HFF-Myc (cell line): Measurements from ENCODE around the gene OLIG1.

Experiments used
- DNase-seq: peaks from one replicate; pipeline ENCODE4 v3.0.0-alpha.2; 2011; ENCODE audit warnings: low read depth; ENCODE audit errors: extremely low read depth
- H3K4me3 ChIP-seq: replicated peaks from 2 replicates; pipeline ENCODE4 v1.5.1; 2011; ENCODE audit warnings: low read depth, mild to moderate bottlenecking, control low read depth, low read length
- TF ChIP-seq, protein P1 (sequence below): IDR thresholded peaks from 2 replicates; pipeline ENCODE4 v1.5.1; 2012; ENCODE audit warnings: mild to moderate bottlenecking, low read depth, low read length, control low read depth; ENCODE audit errors: missing control alignments

The OLIG1 gene

DNA sequence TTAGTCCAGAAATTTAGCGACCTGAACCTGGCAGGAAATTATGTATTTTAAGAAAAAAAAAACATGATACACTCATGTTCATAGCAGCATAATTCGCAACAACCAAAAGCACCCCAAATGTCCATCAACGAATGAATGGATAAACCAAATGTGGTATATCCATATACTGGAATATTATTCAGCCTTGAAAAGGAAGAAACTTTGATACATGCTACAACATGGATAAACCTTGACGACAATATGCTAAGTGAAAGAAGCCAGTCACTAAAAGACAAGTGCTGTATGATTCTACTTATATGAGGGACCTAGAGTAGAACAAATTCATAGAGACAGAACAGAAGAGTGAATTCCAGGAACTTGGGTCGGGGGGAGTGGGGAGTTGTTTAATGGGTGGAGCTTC, 698 bp upstream of the OLIG1 start:
- no peak for DNase-seq
- TF ChIP-seq, protein P1, sequence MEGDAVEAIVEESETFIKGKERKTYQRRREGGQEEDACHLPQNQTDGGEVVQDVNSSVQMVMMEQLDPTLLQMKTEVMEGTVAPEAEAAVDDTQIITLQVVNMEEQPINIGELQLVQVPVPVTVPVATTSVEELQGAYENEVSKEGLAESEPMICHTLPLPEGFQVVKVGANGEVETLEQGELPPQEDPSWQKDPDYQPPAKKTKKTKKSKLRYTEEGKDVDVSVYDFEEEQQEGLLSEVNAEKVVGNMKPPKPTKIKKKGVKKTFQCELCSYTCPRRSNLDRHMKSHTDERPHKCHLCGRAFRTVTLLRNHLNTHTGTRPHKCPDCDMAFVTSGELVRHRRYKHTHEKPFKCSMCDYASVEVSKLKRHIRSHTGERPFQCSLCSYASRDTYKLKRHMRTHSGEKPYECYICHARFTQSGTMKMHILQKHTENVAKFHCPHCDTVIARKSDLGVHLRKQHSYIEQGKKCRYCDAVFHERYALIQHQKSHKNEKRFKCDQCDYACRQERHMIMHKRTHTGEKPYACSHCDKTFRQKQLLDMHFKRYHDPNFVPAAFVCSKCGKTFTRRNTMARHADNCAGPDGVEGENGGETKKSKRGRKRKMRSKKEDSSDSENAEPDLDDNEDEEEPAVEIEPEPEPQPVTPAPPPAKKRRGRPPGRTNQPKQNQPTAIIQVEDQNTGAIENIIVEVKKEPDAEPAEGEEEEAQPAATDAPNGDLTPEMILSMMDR, result no peak
- no peak overlapping the region for H3K4me3 ChIP-seq

DNA sequence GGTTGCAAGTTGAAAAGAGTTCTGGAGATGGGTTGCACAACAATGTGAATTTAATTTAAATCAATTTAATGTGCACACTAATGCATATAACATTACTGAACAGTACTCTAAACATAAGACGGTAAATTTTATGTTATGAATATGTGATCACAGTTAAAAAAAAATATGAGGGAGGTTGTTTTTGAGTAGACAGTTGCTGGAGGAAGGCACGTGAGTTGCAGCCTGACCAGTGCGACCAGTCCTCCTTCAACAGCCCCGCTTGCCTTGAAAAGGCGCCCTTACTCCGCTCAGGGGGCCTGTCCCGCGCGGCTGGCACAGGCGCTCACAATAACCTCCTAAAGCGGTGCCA, 322 bp upstream of the OLIG1 start:
- DNase-seq, result no peak
- TF ChIP-seq, protein P1, result no peak
- H3K4me3 ChIP-seq, result no peak overlapping the region

DNA sequence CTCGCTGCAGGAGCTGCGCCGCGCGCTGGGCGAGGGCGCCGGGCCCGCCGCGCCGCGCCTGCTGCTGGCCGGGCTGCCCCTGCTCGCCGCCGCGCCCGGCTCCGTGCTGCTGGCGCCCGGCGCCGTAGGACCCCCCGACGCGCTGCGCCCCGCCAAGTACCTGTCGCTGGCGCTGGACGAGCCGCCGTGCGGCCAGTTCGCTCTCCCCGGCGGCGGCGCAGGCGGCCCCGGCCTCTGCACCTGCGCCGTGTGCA, 730 bp downstream of the OLIG1 start:
- TF ChIP-seq, protein P1, result no peak
- no peak overlapping the region for H3K4me3 ChIP-seq
- DNase-seq, result no peak

DNA sequence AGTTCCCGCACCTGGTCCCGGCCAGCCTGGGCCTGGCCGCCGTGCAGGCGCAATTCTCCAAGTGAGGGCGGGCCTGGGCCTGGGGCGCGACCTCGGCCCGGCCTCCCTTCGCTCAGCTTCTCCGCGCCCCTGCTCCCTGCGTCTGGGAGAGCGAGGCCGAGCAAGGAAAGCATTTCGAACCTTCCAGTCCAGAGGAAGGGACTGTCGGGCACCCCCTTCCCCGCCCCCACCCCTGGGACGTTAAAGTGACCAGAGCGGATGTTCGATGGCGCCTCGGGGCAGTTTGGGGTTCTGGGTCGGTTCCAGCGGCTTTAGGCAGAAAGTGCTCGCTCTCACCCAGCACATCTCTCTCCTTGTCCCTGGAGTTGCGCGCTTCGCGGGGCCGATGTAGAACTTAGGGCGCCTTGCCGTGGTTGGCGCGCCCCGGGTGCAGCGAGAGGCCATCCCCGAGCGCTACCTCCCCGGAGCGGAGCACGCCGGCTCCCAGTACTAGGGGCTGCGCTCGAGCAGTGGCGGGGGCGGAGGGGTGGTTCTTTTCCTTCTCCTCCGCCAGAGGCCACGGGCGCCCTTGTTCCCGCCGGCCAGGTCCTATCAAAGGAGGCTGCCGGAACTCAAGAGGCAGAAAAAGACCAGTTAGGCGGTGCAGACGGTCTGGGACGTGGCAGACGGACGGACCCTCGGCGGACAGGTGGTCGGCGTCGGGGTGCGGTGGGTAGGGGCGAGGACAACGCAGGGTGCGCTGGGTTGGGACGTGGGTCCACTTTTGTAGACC, 1.2 kb downstream of the OLIG1 start:
- DNase-seq, result no peak
- no peak overlapping the region for H3K4me3 ChIP-seq

DNA sequence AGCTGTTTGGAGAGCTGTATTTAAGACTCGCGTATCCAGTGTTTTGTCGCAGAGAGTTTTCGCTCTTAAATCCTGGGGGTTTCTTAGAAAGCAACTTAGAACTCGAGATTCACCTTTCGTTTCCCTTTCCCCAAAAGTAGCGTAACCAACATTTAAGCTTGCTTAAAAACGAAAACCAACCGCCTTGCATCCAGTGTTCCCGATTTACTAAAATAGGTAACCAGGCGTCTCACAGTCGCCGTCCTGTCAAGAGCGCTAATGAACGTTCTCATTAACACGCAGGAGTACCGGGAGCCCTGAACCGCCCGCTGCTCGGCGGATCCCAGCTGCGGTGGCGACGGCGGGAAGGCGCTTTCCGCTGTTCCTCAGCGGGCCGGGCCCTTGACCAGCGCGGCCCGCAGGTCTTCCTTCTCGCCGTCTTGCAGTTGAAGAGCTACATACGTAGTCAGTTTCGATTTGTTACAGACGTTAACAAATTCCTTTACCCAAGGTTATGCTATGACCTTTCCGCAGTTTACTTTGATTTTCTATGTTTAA, 1.9 kb downstream of the OLIG1 start:
- TF ChIP-seq, protein P1, result no peak
- DNase-seq, result no peak
- H3K4me3 ChIP-seq, result 0 out of 2 replicates have a peak overlapping the region, but pooled peaks have one; percentile 4

More for the DNA sequence above, 1.2 kb downstream of the OLIG1 start:
- TF ChIP-seq, protein P1, result no peak

DNA sequence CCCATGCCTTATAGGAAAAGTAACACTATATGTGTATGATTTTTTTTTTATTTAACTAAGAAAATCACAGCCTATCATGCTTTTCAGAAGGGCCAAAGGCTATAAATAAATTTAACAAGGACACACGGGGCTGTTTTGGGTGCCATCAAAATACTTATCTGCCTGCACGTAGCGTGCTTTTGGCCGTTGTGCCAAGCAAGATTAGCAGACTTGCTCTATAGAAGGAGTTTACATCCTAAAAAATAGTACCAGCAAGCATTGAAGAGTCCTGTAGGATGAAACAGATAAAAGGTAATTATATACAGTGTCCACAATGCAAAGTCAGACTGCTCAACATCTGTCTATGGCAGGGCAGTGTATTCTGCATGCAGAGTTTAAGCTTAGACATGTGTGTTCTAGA, 3.7 kb downstream of the OLIG1 start:
- no peak for DNase-seq
- no peak overlapping the region for H3K4me3 ChIP-seq
- TF ChIP-seq, protein P1, result no peak

DNA sequence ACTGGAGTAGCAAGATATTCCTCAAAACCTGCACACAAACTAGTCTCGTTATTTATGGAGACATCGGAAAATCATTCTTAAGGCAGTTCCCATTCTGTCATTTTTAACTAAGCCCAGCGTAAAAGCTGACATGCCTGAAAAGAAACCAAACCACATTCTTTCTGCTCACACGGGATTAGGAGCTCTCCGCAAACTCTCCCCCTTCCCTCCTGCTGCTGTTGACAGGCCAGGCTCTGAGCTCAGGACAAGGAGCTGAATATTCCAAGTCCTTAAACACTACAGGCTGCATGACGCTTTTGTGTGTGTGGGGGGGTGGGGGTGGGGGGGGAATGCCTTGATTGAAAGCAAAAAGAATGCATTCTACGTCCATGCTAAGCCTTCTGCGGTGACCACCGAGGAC, 5.2 kb downstream of the OLIG1 start:
- DNase-seq, result no peak
- TF ChIP-seq, protein P1, result no peak
- no peak overlapping the region for H3K4me3 ChIP-seq
